Neural cell (in vitro differentiated cells): ENCODE data around the gene PHACTR3.

Source experiments
- EP300 ChIP-seq: fragments of 450-650 bp; conservative IDR thresholded peaks from 2 replicates; pipeline ENCODE4 v1.6.1; 2014; ENCODE audit warnings: antibody characterized with exemption, mild to moderate bottlenecking, moderate library complexity; ENCODE audit not compliant: poor library complexity, severe bottlenecking
- EZH2 ChIP-seq: fragments of 200-600, 300-800 bp; shearing (Covaris generic), sonication (generic); IDR thresholded peaks from 2 replicates; pipeline ENCODE4 v1.6.1; 2014; ENCODE audit warnings: antibody characterized with exemption, low read length, borderline replicate concordance, mild to moderate bottlenecking; ENCODE audit not compliant: insufficient read depth, poor library complexity, severe bottlenecking
- POLR2AphosphoS5 ChIP-seq: IDR thresholded peaks from 2 replicates; pipeline ENCODE4 v1.6.1; 2012
- REST ChIP-seq: IDR thresholded peaks from 2 replicates; pipeline ENCODE4 v1.6.1; 2012; ENCODE audit warnings: borderline replicate concordance
- TF ChIP-seq, protein P1 (sequence below): fragments of 450-650 bp; IDR thresholded peaks from 2 replicates; pipeline ENCODE4 v1.5.1; 2014; ENCODE audit warnings: antibody characterized with exemption, mild to moderate bottlenecking, moderate library complexity; ENCODE audit not compliant: poor library complexity, severe bottlenecking

GRCh38 chr20:59614714-59615113 lies 10.4 kb downstream of the PHACTR3 start:
- TF ChIP-seq EZH2 (no peak), REST (no peak), POLR2AphosphoS5 (no peak), EP300 (no peak)
- TF ChIP-seq, protein P1, sequence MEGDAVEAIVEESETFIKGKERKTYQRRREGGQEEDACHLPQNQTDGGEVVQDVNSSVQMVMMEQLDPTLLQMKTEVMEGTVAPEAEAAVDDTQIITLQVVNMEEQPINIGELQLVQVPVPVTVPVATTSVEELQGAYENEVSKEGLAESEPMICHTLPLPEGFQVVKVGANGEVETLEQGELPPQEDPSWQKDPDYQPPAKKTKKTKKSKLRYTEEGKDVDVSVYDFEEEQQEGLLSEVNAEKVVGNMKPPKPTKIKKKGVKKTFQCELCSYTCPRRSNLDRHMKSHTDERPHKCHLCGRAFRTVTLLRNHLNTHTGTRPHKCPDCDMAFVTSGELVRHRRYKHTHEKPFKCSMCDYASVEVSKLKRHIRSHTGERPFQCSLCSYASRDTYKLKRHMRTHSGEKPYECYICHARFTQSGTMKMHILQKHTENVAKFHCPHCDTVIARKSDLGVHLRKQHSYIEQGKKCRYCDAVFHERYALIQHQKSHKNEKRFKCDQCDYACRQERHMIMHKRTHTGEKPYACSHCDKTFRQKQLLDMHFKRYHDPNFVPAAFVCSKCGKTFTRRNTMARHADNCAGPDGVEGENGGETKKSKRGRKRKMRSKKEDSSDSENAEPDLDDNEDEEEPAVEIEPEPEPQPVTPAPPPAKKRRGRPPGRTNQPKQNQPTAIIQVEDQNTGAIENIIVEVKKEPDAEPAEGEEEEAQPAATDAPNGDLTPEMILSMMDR = no peak
